Effector memory CD4-positive, alpha-beta T cell (primary cell): ENCODE data around the gene LSS.
A peak's percentile ranks its signal among the peaks of the same experiment; 100 is the strongest.

Experiments used
- DNase-seq, 3 donors: peaks; one replicate each; pipeline ENCODE4 v3.0.0-alpha.2; 2020
- H3K27ac ChIP-seq: 2 replicates; pipeline ENCODE4 v1.7.0; 2013; ENCODE audit warnings: mild to moderate bottlenecking, low read length, moderate library complexity; ENCODE audit not compliant: insufficient read depth, poor library complexity, severe bottlenecking
- H3K27me3 ChIP-seq: replicated peaks from 2 replicates; pipeline ENCODE4 v1.7.0; 2013; ENCODE audit warnings: mild to moderate bottlenecking, low read length; ENCODE audit not compliant: insufficient read depth, control insufficient read depth, poor library complexity, severe bottlenecking
- H3K36me3 ChIP-seq: 2 replicates; pipeline ENCODE4 v1.7.0; 2013; ENCODE audit warnings: mild to moderate bottlenecking, low read length, moderate library complexity; ENCODE audit not compliant: control insufficient read depth, insufficient read depth
- H3K4me1 ChIP-seq: 2 replicates; pipeline ENCODE4 v1.7.0; 2013; ENCODE audit warnings: low read length, mild to moderate bottlenecking; ENCODE audit not compliant: control insufficient read depth, insufficient read depth, poor library complexity, severe bottlenecking
- H3K4me3 ChIP-seq: 2 replicates; pipeline ENCODE4 v1.7.0; 2013; ENCODE audit warnings: low read length, low read depth, mild to moderate bottlenecking; ENCODE audit not compliant: insufficient read depth, poor library complexity, severe bottlenecking
- H3K9me3 ChIP-seq: 2 replicates; pipeline ENCODE4 v1.7.0; 2013; ENCODE audit warnings: mild to moderate bottlenecking, low read length, moderate library complexity; ENCODE audit not compliant: control insufficient read depth

The LSS gene

GRCh38 chr21:46256501-46256994, 28.0 kb upstream of the LSS start:
- Histone ChIP-seq H3K27ac (no peak overlapping the region), H3K4me1 (no peaks in the 10 kb centered on the region)
- DNase-seq, result no peak

GRCh38 chr21:46255758-46256337, 27.3 kb upstream of the LSS start:
- DNase-seq, result no peak
- H3K4me3 ChIP-seq, result no peak overlapping the region
- no peaks in the 10 kb centered on the region for H3K27me3 ChIP-seq
- H3K9me3 ChIP-seq, result no peaks in the 10 kb centered on the region
- H3K4me1 ChIP-seq, result no peaks in the 10 kb centered on the region
- H3K27ac ChIP-seq, result no peak overlapping the region
- H3K36me3 ChIP-seq, result peaks cover 65% of the 10 kb centered on the region

More at GRCh38 chr21:46256501-46256994, 28.0 kb upstream of the LSS start:
- no peak overlapping the region for H3K4me3 ChIP-seq
- H3K27me3 ChIP-seq, result no peaks in the 10 kb centered on the region
- peaks cover 72% of the 10 kb centered on the region for H3K36me3 ChIP-seq
- H3K9me3 ChIP-seq, result no peaks in the 10 kb centered on the region

GRCh38 chr21:46255166-46255565, 26.6 kb upstream of the LSS start:
- Histone ChIP-seq H3K9me3 (no peaks in the 10 kb centered on the region), H3K27me3 (no peaks in the 10 kb centered on the region), H3K4me1 (no peaks in the 10 kb centered on the region), H3K27ac (no peak overlapping the region), H3K4me3 (no peak overlapping the region), H3K36me3 (peaks cover 58% of the 10 kb centered on the region)
- DNase-seq, result no peak

- Histone ChIP-seq H3K27ac (peak overlapping the region; percentile 39), H3K4me3 (no peak overlapping the region), H3K36me3 (peaks cover 56% of the 10 kb centered on the region), H3K9me3 (no peaks in the 10 kb centered on the region), H3K27me3 (no peaks in the 10 kb centered on the region), H3K4me1 (no peaks in the 10 kb centered on the region)
- DNase-seq, result no peak
Observed at GRCh38 chr21:46254208-46254975, 25.8 kb upstream of the LSS start.

- peak overlapping the region; percentile 39 for H3K27ac ChIP-seq
- H3K27me3 ChIP-seq, result no peaks in the 10 kb centered on the region
- DNase-seq, result peak; percentile 8 to 13 (median 9)
Observed at GRCh38 chr21:46253610-46254124, 25.1 kb upstream of the LSS start.

GRCh38 chr21:46252840-46253239, 24.3 kb upstream of the LSS start:
- peak overlapping the region; percentile 39 for H3K27ac ChIP-seq
- H3K27me3 ChIP-seq, result no peaks in the 10 kb centered on the region
- no peaks in the 10 kb centered on the region for H3K9me3 ChIP-seq
- no peak for DNase-seq
- H3K4me3 ChIP-seq, result no peak overlapping the region
- H3K4me1 ChIP-seq, result no peaks in the 10 kb centered on the region
- peaks cover 48% of the 10 kb centered on the region for H3K36me3 ChIP-seq

More at GRCh38 chr21:46253610-46254124, 25.1 kb upstream of the LSS start:
- H3K9me3 ChIP-seq, result no peaks in the 10 kb centered on the region
- peaks cover 51% of the 10 kb centered on the region for H3K36me3 ChIP-seq
- no peaks in the 10 kb centered on the region for H3K4me1 ChIP-seq
- no peak overlapping the region for H3K4me3 ChIP-seq

- Histone ChIP-seq H3K4me1 (no peaks in the 10 kb centered on the region), H3K4me3 (no peak overlapping the region), H3K36me3 (peaks cover 46% of the 10 kb centered on the region), H3K27ac (peak overlapping the region; percentile 6), H3K9me3 (no peaks in the 10 kb centered on the region), H3K27me3 (no peaks in the 10 kb centered on the region)
- DNase-seq, result no peak
Observed at GRCh38 chr21:46250146-46250725, 21.7 kb upstream of the LSS start.

GRCh38 chr21:46248827-46249226, 20.3 kb upstream of the LSS start:
- no peaks in the 10 kb centered on the region for H3K9me3 ChIP-seq
- H3K4me3 ChIP-seq, result no peak overlapping the region
- H3K4me1 ChIP-seq, result no peaks in the 10 kb centered on the region
- DNase-seq, result no peak
- H3K27ac ChIP-seq, result no peak overlapping the region
- H3K36me3 ChIP-seq, result peaks cover 49% of the 10 kb centered on the region
- no peaks in the 10 kb centered on the region for H3K27me3 ChIP-seq

- H3K27me3 ChIP-seq, result no peaks in the 10 kb centered on the region
- no peaks in the 10 kb centered on the region for H3K9me3 ChIP-seq
- DNase-seq, result no peak
- H3K4me1 ChIP-seq, result no peaks in the 10 kb centered on the region
- peaks cover 54% of the 10 kb centered on the region for H3K36me3 ChIP-seq
- H3K27ac ChIP-seq, result no peak overlapping the region
- no peak overlapping the region for H3K4me3 ChIP-seq
Observed at GRCh38 chr21:46248422-46248782, 19.8 kb upstream of the LSS start.
